A549 (cell line): ENCODE measurements around the gene RBBP8. TPM values are rescaled to one million over a fixed set of nuclear protein-coding genes. Genes with fewer than 3 reads are reported as not detected.
A peak's percentile ranks its signal among the peaks of the same experiment; 100 is the strongest.

ENCODE experiments used
- ATAC-seq, 2 experiments: fragments of 200-7000 bp in 1 of 2; fragments of >200 bp in 1 of 2; cut with Nextera tagmentation in 1 of 2; cut with Tn5 transposase in 1 of 2; 3 replicates each; pipeline versions ENCODE4 v1.8.0 to v1.9.1; 2018 to 2020; ENCODE audit warnings: mild to moderate bottlenecking in 1 of 2, moderate library complexity in 1 of 2
- CTCF ChIA-PET: fragments of 300-600 bp; sonication (Branson Sonifier 250); formaldehyde crosslinking; extraction: SDS; loops from one replicate; lab custom pipeline; 2021; ENCODE audit warnings: antibody characterized with exemption, inconsistent platforms; lab: Yijun Ruan, JAX
- POLR2A ChIA-PET: fragments of 350-600 bp; formaldehyde crosslinking; extraction: SDS; loops from one replicate; lab custom pipeline; 2021; ENCODE audit warnings: antibody characterized with exemption, inconsistent platforms; lab: Yijun Ruan, JAX
- DNase-seq, 2 experiments: peaks; one replicate each; pipeline versions ENCODE4 v3.0.0 to v3.0.0-alpha.2; 2011 to 2016; ENCODE audit warnings: low read depth in 1 of 2, low spot score in 1 of 2
- FAIRE-seq: peaks from 2 replicates; lab custom pipeline; 2011; peaks lifted over from hg19 to GRCh38; lab: Jason Lieb, UNC
- H3K27ac ChIP-seq, 2 experiments: fragments of >200 bp; sonication (Bioruptor Twin); formaldehyde crosslinking; 3 replicates each; pipeline ENCODE4 v1.5.1; 2016 to 2017
- H3K4me1 ChIP-seq: fragments of >200 bp; sonication (Bioruptor Twin); formaldehyde crosslinking; 3 replicates; pipeline ENCODE4 v1.6.1; 2016
- H3K4me2 ChIP-seq: fragments of >200 bp; sonication (Bioruptor Twin); formaldehyde crosslinking; 3 replicates; pipeline ENCODE4 v1.6.1; 2016
- H3K4me3 ChIP-seq: fragments of >200 bp; sonication (Bioruptor Twin); formaldehyde crosslinking; 3 replicates; pipeline ENCODE4 v1.5.1; 2016
- H3K9me3 ChIP-seq: fragments of >200 bp; sonication (Bioruptor Twin); formaldehyde crosslinking; 3 replicates; pipeline ENCODE4 v1.6.1; 2016
- BHLHE40 ChIP-seq: IDR thresholded peaks from 2 replicates; pipeline ENCODE4 v1.6.1; 2012; ENCODE audit warnings: low read depth, low read length, inconsistent platforms
- CBX2 ChIP-seq: fragments of 200-600 bp; sonication (generic); IDR thresholded peaks from 2 replicates; pipeline ENCODE4 v1.6.1; 2016; ENCODE audit warnings: low read depth, mild to moderate bottlenecking, borderline replicate concordance
- CEBPB ChIP-seq, 2 experiments: fragments of >200 bp in 1 of 2; sonication (Bioruptor Twin) in 1 of 2; formaldehyde crosslinking in 1 of 2; IDR thresholded peaks; 2 replicates each; pipeline ENCODE4 v1.6.1; 2012 to 2016
- CHD2 ChIP-seq: fragments of 150-350 bp; IDR thresholded peaks from 2 replicates; pipeline ENCODE4 v1.6.1; 2014; ENCODE audit warnings: low read length; ENCODE audit not compliant: partially characterized antibody
- CHD4 ChIP-seq: fragments of 200-600 bp; sonication (generic); IDR thresholded peaks from 2 replicates; pipeline ENCODE4 v1.6.1; 2016; ENCODE audit warnings: antibody characterized with exemption, mild to moderate bottlenecking, borderline replicate concordance
- EHF ChIP-seq: fragments of 250-450 bp; sonication (Bioruptor Pico); IDR thresholded peaks from 2 replicates; pipeline ENCODE4 v1.5.0; 2020; ENCODE audit warnings: mild to moderate bottlenecking
- EHMT2 ChIP-seq: fragments of 200-600 bp; sonication (generic); IDR thresholded peaks from 2 replicates; pipeline ENCODE4 v1.6.1; 2016; ENCODE audit warnings: antibody characterized with exemption, low read depth, mild to moderate bottlenecking, moderate library complexity
- EP300 ChIP-seq, 2 experiments: fragments of >200 bp; sonication (Bioruptor Twin); formaldehyde crosslinking; IDR thresholded peaks; 2 replicates in 1 of 2; 3 replicates in 1 of 2; pipeline ENCODE4 v1.6.1; 2016 to 2017
- FOXS1 ChIP-seq: fragments of 250-450 bp; sonication (Bioruptor Pico); IDR thresholded peaks from 2 replicates; pipeline ENCODE4 v1.5.0; 2020; ENCODE audit warnings: mild to moderate bottlenecking, moderate library complexity
- JUNB ChIP-seq: fragments of >200 bp; sonication (Bioruptor Twin); formaldehyde crosslinking; IDR thresholded peaks from 2 replicates; pipeline ENCODE4 v1.6.1; 2016
- KDM1A ChIP-seq: fragments of 200-600 bp; sonication (generic); IDR thresholded peaks from 2 replicates; pipeline ENCODE4 v1.6.1; 2016; ENCODE audit warnings: low read depth, mild to moderate bottlenecking
- NPAS2 ChIP-seq: fragments of 250-450 bp; sonication (Bioruptor Pico); IDR thresholded peaks from 2 replicates; pipeline ENCODE4 v1.8.0; 2022; ENCODE audit warnings: mild to moderate bottlenecking, moderate library complexity, borderline replicate concordance
- POLR2AphosphoS2 ChIP-seq: conservative IDR thresholded peaks from 2 replicates; pipeline ENCODE4 v1.6.1; 2012; ENCODE audit warnings: low read length, improper control_type of control experiment, inconsistent platforms
- RAD21 ChIP-seq, 2 experiments: fragments of >200 bp in 1 of 2; sonication (Bioruptor Twin) in 1 of 2; formaldehyde crosslinking in 1 of 2; IDR thresholded peaks in 1 of 2; conservative IDR thresholded peaks in 1 of 2; 2 replicates in 1 of 2; 3 replicates in 1 of 2; pipeline ENCODE4 v1.6.1; 2012 to 2018; ENCODE audit warnings: inconsistent platforms in 1 of 2
- RCOR1 ChIP-seq: fragments of 150-350 bp; IDR thresholded peaks from 2 replicates; pipeline ENCODE4 v1.6.1; 2014; ENCODE audit warnings: antibody characterized with exemption, low read length, low read depth
- SMC3 ChIP-seq: fragments of >200 bp; sonication (Bioruptor Twin); formaldehyde crosslinking; IDR thresholded peaks from 3 replicates; pipeline ENCODE4 v1.6.1; 2018; ENCODE audit warnings: inconsistent platforms
- ZFP36 ChIP-seq: fragments of 450-650 bp; IDR thresholded peaks from 2 replicates; pipeline ENCODE4 v1.6.1; 2014; ENCODE audit warnings: borderline replicate concordance; ENCODE audit not compliant: partially characterized antibody
- WGBS: methylation state at CpG from one replicate; pipeline ENCODE4 v1.1.6; 2017; ENCODE audit errors: missing lambda C conversion rate; 5-methylcytosine and 5-hydroxymethylcytosine counted together
- polyA plus RNA-seq, 4 experiments: library from polyadenylated mRNA; depleted of rRNA in 3 of 4; stranded (reverse); fragments of >200 nt; fragmentation: RNase III in 1 of 4; extraction: RNeasy Plus Mini Kit Qiagen cat#74134 plus additional on column Dnase treatment in 1 of 4; gene quantifications; 2 replicates in 3 of 4; 3 replicates in 1 of 4; pipeline ENCODE4 v1.2.3, GENCODE V29; 2011 to 2017
- TF ChIP-seq, protein P1 (sequence below): fragments of 450-650 bp; IDR thresholded peaks from 2 replicates; pipeline ENCODE4 v1.6.1; 2014; ENCODE audit warnings: antibody characterized with exemption
- TF ChIP-seq, protein P2 (sequence below): fragments of 250-450 bp; sonication (Bioruptor Pico); IDR thresholded peaks from 2 replicates; pipeline ENCODE4 v1.5.0; 2021; ENCODE audit warnings: mild to moderate bottlenecking, moderate library complexity, borderline replicate concordance
- TF ChIP-seq, protein P3 (sequence below): fragments of >200 bp; sonication (Bioruptor Twin); formaldehyde crosslinking; IDR thresholded peaks from 3 replicates; pipeline ENCODE4 v1.5.1; 2016
- TF ChIP-seq, protein P4 (sequence below): fragments of 250-450 bp; sonication (Bioruptor Pico); IDR thresholded peaks from 2 replicates; pipeline ENCODE4 v1.5.0; 2020; ENCODE audit warnings: low read depth, mild to moderate bottlenecking, moderate library complexity

RBBP8 gene
- polyA plus RNA-seq, 2 of the 4 experiments (the other 2 are of a cell fraction) = 26.8 to 65.4 TPM

DNA sequence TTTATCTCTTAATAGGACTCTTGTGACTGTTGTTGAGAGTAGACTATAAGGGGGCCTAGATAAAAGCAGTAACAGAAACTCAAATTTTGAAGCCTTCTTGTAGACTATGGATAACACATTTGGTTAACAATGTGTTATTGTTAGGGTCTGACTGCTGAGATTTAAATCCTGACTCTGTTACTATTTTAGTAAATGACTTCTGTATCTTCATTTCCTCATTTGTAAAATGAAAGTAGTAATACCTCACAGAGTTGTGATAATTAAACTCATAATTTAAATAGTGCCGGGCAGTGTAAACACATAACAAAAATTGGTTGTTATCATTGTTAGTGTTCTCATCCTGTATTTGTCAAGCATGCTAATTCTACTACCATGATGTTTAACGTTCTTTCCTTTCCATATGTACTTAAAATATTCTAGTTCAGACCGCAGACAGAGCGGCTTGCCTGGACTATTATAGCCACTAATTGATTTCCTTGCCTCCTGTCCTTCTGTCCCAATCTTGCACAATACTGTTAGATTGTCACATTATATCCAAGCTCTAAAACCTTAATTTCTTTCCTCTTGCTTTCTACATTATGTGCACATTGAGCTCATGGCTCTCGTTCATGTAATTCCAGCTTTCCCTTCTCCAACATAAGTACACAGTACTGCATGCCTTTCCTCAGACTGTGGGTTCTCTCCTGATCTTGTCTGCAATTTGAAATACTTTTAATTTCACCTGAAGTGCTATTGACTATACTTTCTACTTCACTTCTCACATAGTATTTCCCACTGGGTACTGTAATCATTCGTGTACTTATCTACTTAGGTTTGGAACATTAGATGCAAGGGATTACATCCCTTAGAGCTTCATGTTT, 48.4 kb downstream of the RBBP8 start:
- CTCF ChIA-PET = interaction anchor here (0.7 to 3.8 kb wide), 4 partner anchors 51 to 199 kb away, joined by 3 to 22 read pairs (median 8); no protein-coding TSS in a partner anchor
- no peak for TF ChIP-seq CHD2
- TF ChIP-seq RCOR1 = no peak
- no peak for TF ChIP-seq CBX2
- TF ChIP-seq, protein P1, sequence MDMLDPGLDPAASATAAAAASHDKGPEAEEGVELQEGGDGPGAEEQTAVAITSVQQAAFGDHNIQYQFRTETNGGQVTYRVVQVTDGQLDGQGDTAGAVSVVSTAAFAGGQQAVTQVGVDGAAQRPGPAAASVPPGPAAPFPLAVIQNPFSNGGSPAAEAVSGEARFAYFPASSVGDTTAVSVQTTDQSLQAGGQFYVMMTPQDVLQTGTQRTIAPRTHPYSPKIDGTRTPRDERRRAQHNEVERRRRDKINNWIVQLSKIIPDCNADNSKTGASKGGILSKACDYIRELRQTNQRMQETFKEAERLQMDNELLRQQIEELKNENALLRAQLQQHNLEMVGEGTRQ = no peak
- no peak for TF ChIP-seq EP300 (IDR thresholded peaks at IDR 0.05)
- no peak for TF ChIP-seq JUNB
- TF ChIP-seq, protein P2, sequence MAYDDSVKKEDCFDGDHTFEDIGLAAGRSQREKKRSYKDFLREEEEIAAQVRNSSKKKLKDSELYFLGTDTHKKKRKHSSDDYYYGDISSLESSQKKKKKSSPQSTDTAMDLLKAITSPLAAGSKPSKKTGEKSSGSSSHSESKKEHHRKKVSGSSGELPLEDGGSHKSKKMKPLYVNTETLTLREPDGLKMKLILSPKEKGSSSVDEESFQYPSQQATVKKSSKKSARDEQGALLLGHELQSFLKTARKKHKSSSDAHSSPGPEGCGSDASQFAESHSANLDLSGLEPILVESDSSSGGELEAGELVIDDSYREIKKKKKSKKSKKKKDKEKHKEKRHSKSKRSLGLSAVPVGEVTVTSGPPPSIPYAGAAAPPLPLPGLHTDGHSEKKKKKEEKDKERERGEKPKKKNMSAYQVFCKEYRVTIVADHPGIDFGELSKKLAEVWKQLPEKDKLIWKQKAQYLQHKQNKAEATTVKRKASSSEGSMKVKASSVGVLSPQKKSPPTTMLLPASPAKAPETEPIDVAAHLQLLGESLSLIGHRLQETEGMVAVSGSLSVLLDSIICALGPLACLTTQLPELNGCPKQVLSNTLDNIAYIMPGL (CRISPR knock-in tag) = no peak
- no peak for TF ChIP-seq CHD4
- TF ChIP-seq ZFP36 = no peak
- no peak for TF ChIP-seq CEBPB (IDR thresholded peaks at IDR 0.05)
- TF ChIP-seq KDM1A = no peak
- TF ChIP-seq POLR2AphosphoS2 = no peak
- no peak for TF ChIP-seq EHMT2
- no peak for TF ChIP-seq BHLHE40
- no peak for TF ChIP-seq FOXS1 (CRISPR knock-in tag)
- no peak for TF ChIP-seq EHF
- no peak overlapping the region for H3K4me3 ChIP-seq
- no peak for DNase-seq
- H3K27ac ChIP-seq = no peak overlapping the region
- POLR2A ChIA-PET = no interaction called here
- ATAC-seq = no peak
- no peak overlapping the region for H3K4me2 ChIP-seq
- H3K9me3 ChIP-seq = no peaks in the 10 kb centered on the region
- FAIRE-seq = no peak
- H3K4me1 ChIP-seq = peaks cover 20% of the 10 kb centered on the region
- 81% methylated on average over 6 of the region's 6 CpGs for WGBS

DNA sequence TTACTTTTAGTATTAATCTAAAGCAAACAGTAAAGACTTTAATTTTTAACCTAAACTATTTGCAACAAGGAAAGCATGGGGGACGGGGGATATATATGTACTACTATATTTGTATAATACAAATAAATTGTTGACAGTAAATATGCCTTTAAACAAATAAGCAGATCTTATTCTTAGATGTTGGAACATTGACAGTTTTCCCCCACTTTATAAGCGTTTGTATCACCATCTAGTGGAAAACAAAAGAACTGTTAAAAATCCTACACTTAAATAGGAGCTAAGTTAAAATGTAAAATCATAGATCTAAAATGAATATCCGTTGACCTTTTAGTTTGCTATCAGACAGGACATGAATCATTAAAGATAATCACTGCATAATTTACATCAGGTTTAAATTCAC, 50.0 kb downstream of the RBBP8 start:
- 3% methylated on average over 3 of the region's 3 CpGs for WGBS
- POLR2A ChIA-PET = interaction anchor here (1.5 kb wide), 1 partner anchor 50 kb away, joined by 5 read pairs; the partner anchor contains the start of gene RBBP8
- FAIRE-seq (no peak), DNase-seq (peak; percentile 6 to 41)
- H3K4me1 ChIP-seq = peaks cover 13% of the 10 kb centered on the region
- TF ChIP-seq NPAS2 (CRISPR knock-in tag) = no peak
- TF ChIP-seq RAD21 (conservative IDR thresholded peaks at IDR 0.05 in 1 of 2, IDR thresholded peaks at IDR 0.05 in 1 of 2) = peak; percentile 65 to 75
- TF ChIP-seq, protein P3, sequence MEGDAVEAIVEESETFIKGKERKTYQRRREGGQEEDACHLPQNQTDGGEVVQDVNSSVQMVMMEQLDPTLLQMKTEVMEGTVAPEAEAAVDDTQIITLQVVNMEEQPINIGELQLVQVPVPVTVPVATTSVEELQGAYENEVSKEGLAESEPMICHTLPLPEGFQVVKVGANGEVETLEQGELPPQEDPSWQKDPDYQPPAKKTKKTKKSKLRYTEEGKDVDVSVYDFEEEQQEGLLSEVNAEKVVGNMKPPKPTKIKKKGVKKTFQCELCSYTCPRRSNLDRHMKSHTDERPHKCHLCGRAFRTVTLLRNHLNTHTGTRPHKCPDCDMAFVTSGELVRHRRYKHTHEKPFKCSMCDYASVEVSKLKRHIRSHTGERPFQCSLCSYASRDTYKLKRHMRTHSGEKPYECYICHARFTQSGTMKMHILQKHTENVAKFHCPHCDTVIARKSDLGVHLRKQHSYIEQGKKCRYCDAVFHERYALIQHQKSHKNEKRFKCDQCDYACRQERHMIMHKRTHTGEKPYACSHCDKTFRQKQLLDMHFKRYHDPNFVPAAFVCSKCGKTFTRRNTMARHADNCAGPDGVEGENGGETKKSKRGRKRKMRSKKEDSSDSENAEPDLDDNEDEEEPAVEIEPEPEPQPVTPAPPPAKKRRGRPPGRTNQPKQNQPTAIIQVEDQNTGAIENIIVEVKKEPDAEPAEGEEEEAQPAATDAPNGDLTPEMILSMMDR = peak; percentile 54
- TF ChIP-seq, protein P4, sequence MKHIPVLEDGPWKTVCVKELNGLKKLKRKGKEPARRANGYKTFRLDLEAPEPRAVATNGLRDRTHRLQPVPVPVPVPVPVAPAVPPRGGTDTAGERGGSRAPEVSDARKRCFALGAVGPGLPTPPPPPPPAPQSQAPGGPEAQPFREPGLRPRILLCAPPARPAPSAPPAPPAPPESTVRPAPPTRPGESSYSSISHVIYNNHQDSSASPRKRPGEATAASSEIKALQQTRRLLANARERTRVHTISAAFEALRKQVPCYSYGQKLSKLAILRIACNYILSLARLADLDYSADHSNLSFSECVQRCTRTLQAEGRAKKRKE (CRISPR knock-in tag) = no peak
- peak; percentile 57 for TF ChIP-seq SMC3
- TF ChIP-seq, all 56 proteins: peak for 3
- Histone ChIP-seq H3K4me2 (no peak overlapping the region), H3K27ac (no peak overlapping the region), H3K4me3 (no peak overlapping the region), H3K9me3 (no peaks in the 10 kb centered on the region)
- no peak for ATAC-seq
- CTCF ChIA-PET = interaction anchor here (0.7 to 3.8 kb wide), 15 partner anchors 11 to 183 kb away, joined by 3 to 22 read pairs (median 4); partner anchors contain the start of gene RBBP8
